ENCODE data around the gene NEMP2. TPM values are rescaled to one million over a fixed set of nuclear protein-coding genes. Genes with fewer than 3 reads are reported as not detected.

The NEMP2 gene
- total and polyA plus RNA-seq, 2 of the 8 experiments (the other 6 are each of a cell fraction or from before 2014, with no cell fraction given) = 3.1 to 5.3 TPM

DNA sequence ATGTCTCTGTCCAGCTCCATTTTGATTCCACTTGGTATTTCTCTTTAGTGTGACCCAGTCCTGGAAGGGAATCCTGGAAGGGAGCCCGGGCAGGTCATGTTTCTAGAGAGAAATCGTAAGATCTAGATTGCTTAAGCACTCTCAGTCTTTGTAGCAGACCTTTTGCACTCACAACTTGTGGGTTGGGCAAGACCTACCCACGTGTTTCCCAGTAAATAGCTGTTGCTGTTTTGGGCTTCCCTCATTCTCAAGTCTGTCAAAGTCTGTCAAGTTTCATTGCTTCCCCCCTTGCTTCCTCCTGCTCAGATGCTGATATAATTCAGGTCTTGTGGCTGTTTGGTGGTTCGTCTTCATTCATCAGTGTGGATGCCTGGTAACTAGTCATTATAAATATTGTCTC, 17.4 kb upstream of the NEMP2 start:
- H3K56ac ChIP-seq (replicated peaks; ENCODE audit: insufficient read length, low read depth, low read length) = no peak overlapping the region
- 0 out of 2 replicates have a peak overlapping the region, but pooled peaks have one; percentile 53 for H2AK5ac ChIP-seq (ENCODE audit: low read depth, low read length)
- no peak overlapping the region for H3K27ac ChIP-seq (ENCODE audit: low read depth, low read length)
- no peaks in the 10 kb centered on the region for H4K20me1 ChIP-seq (replicated peaks in 1 of 2; ENCODE audit: control insufficient read depth in 1 of 2, insufficient read depth in 2 of 2, low read length in 2 of 2)
- no peaks in the 10 kb centered on the region for H3K9me3 ChIP-seq (ENCODE audit: insufficient read depth in 2 of 2, low read depth in 1 of 2, low read length in 1 of 2)
- H3K14ac ChIP-seq (ENCODE audit: insufficient read length) = no peak overlapping the region
- no peak overlapping the region for H3K18ac ChIP-seq (ENCODE audit: extremely low read depth, low read length)
- no peak overlapping the region for H3K9ac ChIP-seq (replicated peaks in 1 of 4; ENCODE audit: extremely low read depth in 1 of 4, low read depth in 3 of 4, low read length in 3 of 4)
- H3K4me3 ChIP-seq (ENCODE audit: extremely low read depth in 1 of 4, insufficient read depth in 2 of 4, low read depth in 3 of 4, low read length in 4 of 4) = no peak overlapping the region
- H3K4me2 ChIP-seq (ENCODE audit: insufficient read depth in 1 of 2, low read depth in 2 of 2, low read length in 2 of 2) = no peak overlapping the region
- H3K4me1 ChIP-seq (replicated peaks in 1 of 4; ENCODE audit: control insufficient read depth in 3 of 4, insufficient read depth in 4 of 4, low read length in 3 of 4) = peaks cover 0 to 3% (median 0%) of the 10 kb centered on the region in 4 experiments; a peak in 2 of 7 replicates
- ChIA-PET CTCF (ENCODE audit: partially characterized antibody) (interaction anchor here (0.7 to 1.6 kb wide), 4 partner anchors 13 to 702 kb away, joined by 3 to 5 read pairs (median 3); no protein-coding TSS in a partner anchor), POLR2A (ENCODE audit: partially characterized antibody) (interaction anchor here (1.1 kb wide), 1 partner anchor 12 kb away, joined by 3 read pairs; no protein-coding TSS in a partner anchor)
- no peak overlapping the region for H2BK12ac ChIP-seq (ENCODE audit: low read depth, low read length)
- H3K23ac ChIP-seq (ENCODE audit: insufficient read length) = no peak overlapping the region
- no peak overlapping the region for H2BK5ac ChIP-seq (ENCODE audit: low read depth, low read length)
- no peak overlapping the region for H2BK20ac ChIP-seq (ENCODE audit: low read length)
- H2BK15ac ChIP-seq (ENCODE audit: low read length) = no peak overlapping the region
- no peak overlapping the region for H4K5ac ChIP-seq (ENCODE audit: insufficient read length, low read depth, low read length)
- H3K36me3 ChIP-seq (ENCODE audit: control insufficient read depth in 2 of 4, insufficient read depth in 4 of 4, low read length in 3 of 4) = no peaks in the 10 kb centered on the region
- H3K27me3 ChIP-seq (replicated peaks in 1 of 4; ENCODE audit: control insufficient read depth in 3 of 4, extremely low read depth in 1 of 4, insufficient read depth in 3 of 4, low read length in 3 of 4) = no peaks in the 10 kb centered on the region
- WGBS, 2 experiments (ENCODE audit: extremely low coverage in 1 of 2, insufficient coverage in 1 of 2, insufficient read length in 1 of 2, insufficient replicate concordance in 2 of 2, low coverage in 1 of 2, low lambda C conversion rate in 2 of 2, missing lambda C conversion rate in 1 of 2) = 81% methylated on average over 4 of the region's 4 CpGs; no CpG with 5 or more reads in 1 of the 2 experiments
- peak overlapping the region; percentile 38; the same call in 1 of the 2 replicates for H2AFZ ChIP-seq (ENCODE audit: low read length)
- no peaks in the 10 kb centered on the region for H3K79me1 ChIP-seq (ENCODE audit: low read depth, low read length)
- no peak overlapping the region for H4K8ac ChIP-seq (ENCODE audit: extremely low read depth, insufficient read depth, low read length)
- no peaks in the 10 kb centered on the region for H3K79me2 ChIP-seq (ENCODE audit: control insufficient read depth in 1 of 2, insufficient read depth in 2 of 2, low read length in 2 of 2)
- FAIRE-seq (no peak), DNase-seq (ENCODE audit: low read depth in 1 of 2, low spot score in 2 of 2) (no peak)
- H3K23me2 ChIP-seq (ENCODE audit: low read depth, low read length) = no peaks in the 10 kb centered on the region
- H4K91ac ChIP-seq (replicated peaks; ENCODE audit: insufficient read length, low read length) = no peak overlapping the region
- H2BK120ac ChIP-seq (replicated peaks; ENCODE audit: low read depth, low read length) = no peak overlapping the region
- H3K4ac ChIP-seq (replicated peaks; ENCODE audit: insufficient read length, low read depth, low read length) = no peak overlapping the region
- no peak for TF ChIP-seq NRF1 (IDR thresholded peaks at IDR 0.05; ENCODE audit: low read depth, low read length)
- no peak for TF ChIP-seq SRF (IDR thresholded peaks at IDR 0.05; ENCODE audit: low read depth, low read length)
- TF ChIP-seq, protein P1, sequence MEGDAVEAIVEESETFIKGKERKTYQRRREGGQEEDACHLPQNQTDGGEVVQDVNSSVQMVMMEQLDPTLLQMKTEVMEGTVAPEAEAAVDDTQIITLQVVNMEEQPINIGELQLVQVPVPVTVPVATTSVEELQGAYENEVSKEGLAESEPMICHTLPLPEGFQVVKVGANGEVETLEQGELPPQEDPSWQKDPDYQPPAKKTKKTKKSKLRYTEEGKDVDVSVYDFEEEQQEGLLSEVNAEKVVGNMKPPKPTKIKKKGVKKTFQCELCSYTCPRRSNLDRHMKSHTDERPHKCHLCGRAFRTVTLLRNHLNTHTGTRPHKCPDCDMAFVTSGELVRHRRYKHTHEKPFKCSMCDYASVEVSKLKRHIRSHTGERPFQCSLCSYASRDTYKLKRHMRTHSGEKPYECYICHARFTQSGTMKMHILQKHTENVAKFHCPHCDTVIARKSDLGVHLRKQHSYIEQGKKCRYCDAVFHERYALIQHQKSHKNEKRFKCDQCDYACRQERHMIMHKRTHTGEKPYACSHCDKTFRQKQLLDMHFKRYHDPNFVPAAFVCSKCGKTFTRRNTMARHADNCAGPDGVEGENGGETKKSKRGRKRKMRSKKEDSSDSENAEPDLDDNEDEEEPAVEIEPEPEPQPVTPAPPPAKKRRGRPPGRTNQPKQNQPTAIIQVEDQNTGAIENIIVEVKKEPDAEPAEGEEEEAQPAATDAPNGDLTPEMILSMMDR (IDR thresholded peaks at IDR 0.05; ENCODE audit: control extremely low read depth in 1 of 3, insufficient read depth in 1 of 3, low read depth in 1 of 3, low read length in 3 of 3) = no peak
- TF ChIP-seq, protein P2, sequence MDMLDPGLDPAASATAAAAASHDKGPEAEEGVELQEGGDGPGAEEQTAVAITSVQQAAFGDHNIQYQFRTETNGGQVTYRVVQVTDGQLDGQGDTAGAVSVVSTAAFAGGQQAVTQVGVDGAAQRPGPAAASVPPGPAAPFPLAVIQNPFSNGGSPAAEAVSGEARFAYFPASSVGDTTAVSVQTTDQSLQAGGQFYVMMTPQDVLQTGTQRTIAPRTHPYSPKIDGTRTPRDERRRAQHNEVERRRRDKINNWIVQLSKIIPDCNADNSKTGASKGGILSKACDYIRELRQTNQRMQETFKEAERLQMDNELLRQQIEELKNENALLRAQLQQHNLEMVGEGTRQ (IDR thresholded peaks at IDR 0.05; ENCODE audit: low read length) = no peak
- TF ChIP-seq, protein P3, sequence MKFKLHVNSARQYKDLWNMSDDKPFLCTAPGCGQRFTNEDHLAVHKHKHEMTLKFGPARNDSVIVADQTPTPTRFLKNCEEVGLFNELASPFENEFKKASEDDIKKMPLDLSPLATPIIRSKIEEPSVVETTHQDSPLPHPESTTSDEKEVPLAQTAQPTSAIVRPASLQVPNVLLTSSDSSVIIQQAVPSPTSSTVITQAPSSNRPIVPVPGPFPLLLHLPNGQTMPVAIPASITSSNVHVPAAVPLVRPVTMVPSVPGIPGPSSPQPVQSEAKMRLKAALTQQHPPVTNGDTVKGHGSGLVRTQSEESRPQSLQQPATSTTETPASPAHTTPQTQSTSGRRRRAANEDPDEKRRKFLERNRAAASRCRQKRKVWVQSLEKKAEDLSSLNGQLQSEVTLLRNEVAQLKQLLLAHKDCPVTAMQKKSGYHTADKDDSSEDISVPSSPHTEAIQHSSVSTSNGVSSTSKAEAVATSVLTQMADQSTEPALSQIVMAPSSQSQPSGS (IDR thresholded peaks at IDR 0.05; ENCODE audit: low read length) = no peak
- TF ChIP-seq CBX5 (IDR thresholded peaks at IDR 0.05; ENCODE audit: low read depth, low read length) = no peak
- TF ChIP-seq SIRT6 (IDR thresholded peaks at IDR 0.05; ENCODE audit: low read length) = no peak

All from H1 (cell line).